LNCAP (cell line): Measurements from ENCODE around the gene RIMKLB.

Experiments used
- TF ChIP-seq, protein P1 (sequence below): fragments of 450-650 bp; IDR thresholded peaks from 2 replicates; pipeline ENCODE4 v1.5.1; 2017; ENCODE audit warnings: mild to moderate bottlenecking

The RIMKLB gene

DNA sequence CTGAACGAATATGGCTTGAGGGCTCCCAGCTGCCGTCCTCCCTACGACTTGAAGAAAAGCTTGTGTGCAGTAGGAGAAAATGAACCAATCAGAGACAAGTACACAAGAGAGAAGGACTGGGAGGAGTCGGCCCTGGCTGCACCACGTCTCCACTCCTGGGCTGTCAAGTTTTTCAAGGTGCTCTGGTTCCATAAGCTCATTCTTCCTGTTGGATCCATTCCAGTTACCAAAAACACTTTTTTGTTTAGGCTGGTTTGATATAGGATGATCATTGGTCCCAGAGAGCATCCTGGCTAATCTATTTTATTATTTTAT is 121.8 kb downstream of the RIMKLB start:
- TF ChIP-seq, protein P1, sequence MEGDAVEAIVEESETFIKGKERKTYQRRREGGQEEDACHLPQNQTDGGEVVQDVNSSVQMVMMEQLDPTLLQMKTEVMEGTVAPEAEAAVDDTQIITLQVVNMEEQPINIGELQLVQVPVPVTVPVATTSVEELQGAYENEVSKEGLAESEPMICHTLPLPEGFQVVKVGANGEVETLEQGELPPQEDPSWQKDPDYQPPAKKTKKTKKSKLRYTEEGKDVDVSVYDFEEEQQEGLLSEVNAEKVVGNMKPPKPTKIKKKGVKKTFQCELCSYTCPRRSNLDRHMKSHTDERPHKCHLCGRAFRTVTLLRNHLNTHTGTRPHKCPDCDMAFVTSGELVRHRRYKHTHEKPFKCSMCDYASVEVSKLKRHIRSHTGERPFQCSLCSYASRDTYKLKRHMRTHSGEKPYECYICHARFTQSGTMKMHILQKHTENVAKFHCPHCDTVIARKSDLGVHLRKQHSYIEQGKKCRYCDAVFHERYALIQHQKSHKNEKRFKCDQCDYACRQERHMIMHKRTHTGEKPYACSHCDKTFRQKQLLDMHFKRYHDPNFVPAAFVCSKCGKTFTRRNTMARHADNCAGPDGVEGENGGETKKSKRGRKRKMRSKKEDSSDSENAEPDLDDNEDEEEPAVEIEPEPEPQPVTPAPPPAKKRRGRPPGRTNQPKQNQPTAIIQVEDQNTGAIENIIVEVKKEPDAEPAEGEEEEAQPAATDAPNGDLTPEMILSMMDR = no peak

DNA sequence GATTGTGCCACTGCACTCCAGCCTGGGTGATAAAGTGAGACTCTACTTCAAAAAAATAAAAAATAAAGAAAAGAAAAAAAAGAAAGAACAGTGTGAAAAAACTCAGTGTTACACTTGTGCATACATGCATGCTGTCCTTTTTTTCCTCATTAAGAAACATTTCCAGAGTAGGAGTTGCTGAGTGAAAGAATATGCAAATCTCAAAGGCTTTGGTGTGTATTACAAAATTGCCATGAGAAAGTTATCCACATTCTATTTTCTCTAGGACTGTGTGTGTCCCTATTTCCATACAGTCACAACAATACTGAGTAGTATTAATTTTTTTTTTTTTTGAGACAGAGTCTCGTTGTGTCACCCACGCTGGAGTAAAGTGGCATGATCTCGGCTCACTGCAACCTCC is 123.8 kb downstream of the RIMKLB start:
- TF ChIP-seq, protein P1 = no peak

DNA sequence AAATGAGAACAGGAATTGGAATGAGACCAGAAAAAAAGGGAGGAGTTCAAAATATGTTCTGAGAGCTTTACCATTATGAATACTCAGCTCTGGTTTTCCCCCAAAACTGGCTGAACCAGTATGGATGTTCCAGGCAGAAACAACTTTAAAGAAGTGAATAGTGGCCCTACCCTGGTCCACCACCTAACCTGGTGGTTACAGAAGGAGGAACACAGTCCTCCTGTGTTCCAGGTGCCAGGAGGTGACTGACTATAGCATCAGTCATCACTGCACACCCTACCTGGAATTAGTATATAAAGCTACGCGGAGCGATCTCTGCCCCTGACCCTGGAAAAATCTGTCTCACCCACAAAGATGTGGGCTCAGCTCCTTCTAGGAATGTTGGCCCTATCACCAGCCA is 124.5 kb downstream of the RIMKLB start, which contains the start of gene A2ML1:
A2ML1 (plus strand) TSS at position 324 of the 400 bp plus-strand sequence; CDS start at position 355, 31 bp downstream.
- TF ChIP-seq, protein P1 = no peak

- TF ChIP-seq, protein P1 = peak; percentile 67
Observed at GRCh38 chr12:8823565-8824300, 125.9 kb downstream of the RIMKLB start.

DNA sequence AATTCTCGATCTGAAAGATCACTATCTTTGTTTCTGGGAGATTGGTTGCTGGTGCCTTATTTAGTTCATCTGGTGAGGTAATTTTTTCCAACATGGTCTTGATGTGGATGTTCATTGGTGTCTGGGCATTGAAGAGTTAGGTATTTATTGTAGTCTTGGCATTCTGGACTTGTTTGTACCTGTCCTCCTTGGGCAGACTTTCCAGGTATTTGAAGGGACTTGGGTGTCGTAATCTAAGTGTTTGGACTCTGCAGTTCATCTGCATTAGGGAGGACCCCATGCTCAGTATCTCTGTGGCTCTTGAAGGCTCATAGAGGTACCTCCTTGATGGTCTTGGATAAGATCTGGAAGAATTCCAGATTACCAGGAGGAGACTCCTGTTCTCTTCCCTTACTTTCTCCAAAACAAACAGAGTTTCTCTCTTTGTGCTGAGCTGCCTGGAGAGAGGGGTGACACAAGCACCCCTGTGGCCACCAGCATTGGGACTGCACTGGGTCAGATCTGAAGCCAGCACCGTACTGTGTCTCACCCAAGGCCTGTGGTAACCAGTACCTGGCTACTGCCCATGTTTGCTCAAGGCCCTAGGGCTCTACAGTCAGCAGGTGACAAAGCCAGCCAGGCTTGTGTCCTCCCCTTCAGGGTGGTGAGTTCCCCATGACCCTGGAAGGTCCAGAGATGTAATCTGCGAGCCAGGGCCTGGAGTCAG is 129.9 kb downstream of the RIMKLB start:
- TF ChIP-seq, protein P1 = no peak

GRCh38 chr12:8828257-8829124 is 130.7 kb downstream of the RIMKLB start:
- TF ChIP-seq, protein P1 = no peak

- TF ChIP-seq, protein P1 = no peak
Observed at GRCh38 chr12:8829125-8829518, 131.3 kb downstream of the RIMKLB start.
